ENCODE data around the gene PPP1R1C.
A peak's percentile ranks its signal among the peaks of the same experiment; 100 is the strongest.
"Not testable (repeated sequence)": the region's sequence is repeated elsewhere in the genome, so short reads cannot be mapped to it uniquely, and the experiment has no call there.

PPP1R1C gene, protein sequence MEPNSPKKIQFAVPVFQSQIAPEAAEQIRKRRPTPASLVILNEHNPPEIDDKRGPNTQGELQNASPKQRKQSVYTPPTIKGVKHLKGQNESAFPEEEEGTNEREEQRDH

GRCh38 chr2:181985632-181986205 lies at the start of gene PPP1R1C:
Gene PPP1R1C (plus strand): TSS chr2:181985853. CDS start chr2:181986111, 258 bp downstream.
- DNase-seq: no peak

GRCh38 chr2:181937473-181937872 lies 48.2 kb upstream of the PPP1R1C start:
- DNase-seq: no peak

DNA sequence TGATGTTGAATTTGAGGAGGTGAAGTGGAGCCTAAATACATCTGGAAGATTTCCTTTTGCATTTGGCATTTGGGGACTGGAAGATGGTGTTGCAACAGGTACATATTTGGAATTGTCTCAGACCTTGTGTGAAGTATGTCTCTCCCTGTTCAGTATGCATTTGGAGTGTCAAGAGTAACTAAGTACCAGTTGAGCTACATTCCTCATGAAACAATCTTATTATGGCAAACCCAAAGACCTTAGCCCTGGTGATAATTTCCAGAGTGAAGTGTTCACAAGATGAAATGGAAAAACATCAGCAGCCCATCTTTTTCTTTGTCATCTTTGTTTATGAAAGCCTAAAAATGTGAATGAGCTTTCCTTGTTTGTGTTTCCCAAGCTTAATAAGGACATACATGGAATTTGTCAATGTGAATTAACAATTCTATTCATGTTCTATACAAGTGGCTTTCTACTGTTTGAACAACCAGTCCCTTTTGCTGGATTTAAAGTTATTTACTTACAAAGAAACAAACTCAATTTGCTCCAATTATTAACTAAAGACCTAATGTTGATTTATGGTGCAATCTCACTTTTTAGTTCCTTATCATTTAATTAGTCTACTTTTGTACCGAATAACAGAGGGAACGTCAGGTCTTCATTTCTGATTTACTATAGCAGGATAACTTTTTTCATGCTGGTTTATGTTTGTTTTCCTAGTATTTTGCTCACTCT lies 42.1 kb upstream of the PPP1R1C start:
- DNase-seq: no peak

DNA sequence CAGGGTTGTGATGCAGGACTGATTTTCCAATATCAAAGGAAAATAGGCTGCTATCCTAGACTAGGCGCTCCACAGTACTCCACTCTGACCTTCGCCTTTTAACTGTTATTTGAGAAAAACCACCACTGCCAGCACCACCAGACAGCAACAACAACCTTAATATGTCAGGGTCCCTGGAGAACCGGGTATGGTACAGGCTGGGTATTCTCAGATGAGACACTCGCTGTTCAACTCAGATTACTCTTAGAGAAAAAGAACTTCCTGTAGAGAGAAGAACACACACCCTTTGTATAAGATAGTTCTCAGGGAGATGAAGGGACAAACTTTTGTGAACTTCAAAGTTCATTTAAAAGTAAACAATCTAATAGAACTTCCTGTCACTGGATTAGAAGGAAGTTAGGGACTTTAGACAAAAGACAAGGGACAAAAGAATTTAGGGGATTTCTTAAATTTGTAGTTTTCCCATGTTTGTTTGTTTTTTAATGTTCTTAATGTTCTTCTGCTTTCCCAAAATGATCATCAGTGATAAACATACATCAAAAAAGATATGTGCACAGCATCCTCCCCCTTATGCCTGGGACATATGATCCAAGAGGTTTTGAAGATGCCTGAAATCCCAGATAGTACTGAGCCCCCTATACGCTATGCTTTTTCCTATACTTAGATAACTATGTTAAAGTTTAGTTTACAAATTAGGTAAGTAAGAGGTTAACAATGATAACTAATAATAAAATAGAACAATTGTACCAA lies 41.3 kb upstream of the PPP1R1C start:
- DNase-seq: no peak

DNA sequence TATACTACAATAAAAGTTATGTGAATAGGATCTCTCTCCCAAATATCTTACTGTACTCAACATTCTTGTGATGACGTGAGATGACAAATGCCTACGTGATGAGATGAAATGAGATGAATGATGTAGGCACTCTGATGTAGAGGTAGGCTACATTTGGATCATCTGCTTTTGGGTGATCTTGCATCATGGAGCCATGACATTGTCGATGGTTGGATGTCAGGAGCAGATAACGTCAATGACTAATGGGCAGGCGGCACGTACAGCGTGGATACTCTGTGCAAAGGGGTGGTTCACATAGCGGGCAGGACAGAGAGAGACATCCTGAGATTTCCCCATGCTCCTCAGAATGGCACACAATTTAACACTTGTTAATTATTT lies 40.8 kb upstream of the PPP1R1C start:
- DNase-seq: no peak

DNA sequence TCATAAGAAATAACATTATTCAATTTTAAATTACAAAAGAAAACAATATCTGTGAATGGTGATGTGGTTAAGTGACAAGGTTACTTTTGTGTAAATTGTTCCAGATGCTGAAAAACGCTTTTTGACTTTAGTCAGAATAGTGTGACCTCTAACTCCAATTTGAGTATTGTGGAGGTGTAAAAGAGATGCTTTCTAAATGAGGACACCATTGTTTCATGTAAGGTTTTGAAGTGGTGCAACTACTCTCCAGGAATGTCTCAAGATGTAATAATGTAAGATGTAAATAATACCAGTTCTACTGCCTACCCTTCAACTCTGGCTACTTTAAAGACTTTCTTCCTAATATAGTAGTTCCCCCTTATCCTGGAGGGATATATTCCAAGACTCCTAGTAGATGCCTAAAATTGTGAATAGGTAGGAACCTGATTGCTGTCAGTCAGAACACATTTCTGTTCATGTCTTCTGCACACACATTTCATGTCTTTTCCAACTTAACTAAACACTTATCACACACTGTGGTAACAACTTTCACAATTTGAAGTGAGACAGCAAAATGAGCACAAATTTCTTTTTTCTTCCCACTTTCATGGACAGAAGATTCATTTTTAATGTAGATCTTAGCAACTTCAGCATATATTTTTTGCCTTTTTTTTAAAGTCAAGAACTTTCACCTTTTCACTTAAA lies 39.1 kb upstream of the PPP1R1C start:
- DNase-seq: no peak

- no peak for DNase-seq
Measured at GRCh38 chr2:181947273-181947672, 38.4 kb upstream of the PPP1R1C start.

- no peak for DNase-seq
Measured at GRCh38 chr2:181948227-181948626, 37.4 kb upstream of the PPP1R1C start.

DNA sequence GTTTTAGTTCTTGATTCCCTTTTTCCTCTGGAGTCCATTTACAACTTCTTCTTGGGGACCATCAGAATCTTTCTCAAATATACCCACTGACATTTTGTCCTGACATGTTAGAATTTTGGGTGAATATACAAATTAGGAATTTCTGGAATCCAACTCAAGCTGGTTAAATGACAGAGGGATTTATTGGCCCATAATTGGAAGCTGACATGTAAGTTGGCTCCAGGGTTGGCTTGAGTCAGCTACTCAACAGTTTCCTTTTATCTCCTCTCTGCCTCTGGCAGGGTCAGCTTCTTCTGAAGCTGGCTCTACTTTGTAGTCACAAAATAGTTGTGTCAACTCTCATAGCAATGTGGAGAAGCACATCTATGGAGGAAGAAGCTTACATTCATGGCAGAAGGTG lies 36.6 kb upstream of the PPP1R1C start:
- no peak for DNase-seq

DNA sequence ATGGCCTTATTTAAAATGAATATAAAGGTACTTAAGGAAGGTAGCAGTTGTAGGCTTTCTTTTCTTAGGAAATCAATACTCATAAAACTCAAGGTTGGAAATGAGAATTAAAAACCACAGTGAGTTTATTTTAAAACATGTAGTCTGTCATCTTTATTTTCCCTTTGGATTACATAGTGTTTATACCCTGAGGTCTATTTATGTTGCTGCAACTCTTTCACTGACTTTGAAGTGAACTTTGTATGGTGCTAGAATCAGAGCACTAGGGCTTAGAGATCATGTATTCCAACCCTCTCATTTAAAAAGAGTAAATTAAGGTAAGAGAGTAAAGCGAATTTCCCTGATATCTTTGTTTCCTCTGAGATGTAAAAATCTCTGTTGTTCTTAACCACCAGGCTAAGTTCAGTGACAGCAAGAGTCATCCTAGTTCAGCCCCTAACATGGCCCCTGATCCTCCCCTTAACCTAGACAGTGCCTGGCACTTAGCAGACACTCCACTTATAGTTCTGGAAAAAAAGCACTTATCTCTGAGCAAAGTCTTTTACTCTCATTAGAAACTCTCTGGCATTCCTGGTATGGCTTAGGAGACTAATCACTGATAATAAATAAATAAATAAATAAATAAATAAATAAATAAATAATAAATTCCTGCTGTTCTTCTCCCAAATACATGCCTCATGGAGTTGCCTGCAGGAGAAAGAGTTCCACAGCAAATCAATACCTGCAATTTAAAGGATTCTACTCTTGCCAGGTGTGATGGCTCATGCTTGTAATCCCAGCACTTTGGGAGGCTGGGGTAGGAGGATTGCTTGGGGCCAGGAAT lies 33.0 kb upstream of the PPP1R1C start:
- no peak for DNase-seq

GRCh38 chr2:181953881-181954537 lies 31.6 kb upstream of the PPP1R1C start:
- DNase-seq: peak; percentile 69

- no peak for DNase-seq
Measured at GRCh38 chr2:181954538-181954883, 31.1 kb upstream of the PPP1R1C start.

- no peak for DNase-seq
Measured at GRCh38 chr2:181955010-181955409, 30.6 kb upstream of the PPP1R1C start.

- DNase-seq: not testable (repeated sequence)
Measured at GRCh38 chr2:181955866-181956265, 29.8 kb upstream of the PPP1R1C start.

GRCh38 chr2:181957668-181958067 lies 28.0 kb upstream of the PPP1R1C start:
- no peak for DNase-seq

DNA sequence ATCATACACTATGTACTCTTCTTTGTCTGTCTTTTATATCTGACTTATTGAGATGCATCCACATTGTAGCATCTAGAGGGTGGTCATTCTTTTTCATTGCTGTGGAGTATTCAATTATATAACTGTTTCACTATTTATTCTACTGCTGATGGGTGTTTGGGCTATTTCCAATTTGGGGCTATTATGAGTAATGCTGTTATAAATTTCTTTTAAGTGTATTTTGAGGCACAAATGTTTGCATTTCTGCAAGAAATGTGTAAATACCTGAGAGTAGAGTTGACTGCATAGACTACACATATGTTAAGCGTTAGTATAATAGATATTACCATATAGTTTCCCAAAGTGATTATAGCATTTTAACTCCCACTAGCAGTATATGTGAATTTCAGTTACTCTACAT lies 26.9 kb upstream of the PPP1R1C start:
- DNase-seq: no peak

GRCh38 chr2:181959508-181959907 lies 26.1 kb upstream of the PPP1R1C start:
- no peak for DNase-seq

DNA sequence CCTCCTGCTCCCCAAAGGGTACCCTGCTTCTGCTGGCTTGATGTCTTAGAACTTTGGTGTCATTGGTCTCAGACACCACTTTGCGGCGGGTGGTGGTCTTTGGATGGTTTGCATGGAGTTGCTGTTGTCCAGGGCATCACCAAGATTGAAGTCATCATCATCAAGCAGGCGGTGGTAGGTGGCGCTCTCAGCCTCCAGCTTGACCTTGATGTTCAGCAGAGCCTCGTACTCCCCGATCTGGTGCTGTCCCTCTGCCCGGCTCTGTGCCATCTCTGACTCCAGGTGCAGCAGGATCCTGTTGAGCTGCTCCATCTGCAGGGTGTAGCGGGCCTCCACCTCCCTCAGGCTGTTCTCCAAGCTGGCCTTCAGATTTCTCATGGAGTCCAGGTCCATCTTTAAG lies 24.5 kb upstream of the PPP1R1C start:
- DNase-seq: not testable (repeated sequence)

- DNase-seq: no peak
Measured at GRCh38 chr2:181962142-181962541, 23.5 kb upstream of the PPP1R1C start.

DNA sequence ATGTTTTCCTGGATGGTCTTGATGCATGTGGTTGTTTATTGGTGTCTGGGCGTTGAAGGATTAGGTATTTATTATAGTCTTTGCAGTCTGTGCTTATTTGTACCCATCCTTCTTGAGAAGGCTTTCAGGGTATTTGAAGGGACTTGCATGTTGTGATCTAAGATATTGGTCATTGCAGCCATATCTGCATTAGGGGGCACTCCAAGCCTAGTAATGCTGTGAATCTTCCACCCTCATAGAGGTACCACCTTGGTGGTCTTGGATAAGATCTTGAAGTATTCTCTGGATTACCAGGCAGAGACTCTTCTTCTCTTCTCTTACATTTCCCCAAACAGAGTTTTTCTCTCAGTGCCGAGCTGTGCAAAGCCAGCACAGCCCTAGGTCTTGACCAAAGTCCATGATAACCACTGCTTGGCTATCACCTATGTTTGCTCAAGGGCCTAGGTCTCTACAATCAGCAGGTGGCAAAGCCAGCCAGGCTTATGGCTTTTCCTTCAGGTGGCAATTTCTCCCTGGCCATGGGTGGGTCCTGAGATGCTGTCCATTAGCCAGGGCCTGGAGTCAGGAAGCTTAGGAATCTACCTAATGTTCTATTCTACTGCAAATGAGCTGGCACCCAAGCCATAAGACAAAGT lies 15.4 kb upstream of the PPP1R1C start:
- no peak for DNase-seq

DNA sequence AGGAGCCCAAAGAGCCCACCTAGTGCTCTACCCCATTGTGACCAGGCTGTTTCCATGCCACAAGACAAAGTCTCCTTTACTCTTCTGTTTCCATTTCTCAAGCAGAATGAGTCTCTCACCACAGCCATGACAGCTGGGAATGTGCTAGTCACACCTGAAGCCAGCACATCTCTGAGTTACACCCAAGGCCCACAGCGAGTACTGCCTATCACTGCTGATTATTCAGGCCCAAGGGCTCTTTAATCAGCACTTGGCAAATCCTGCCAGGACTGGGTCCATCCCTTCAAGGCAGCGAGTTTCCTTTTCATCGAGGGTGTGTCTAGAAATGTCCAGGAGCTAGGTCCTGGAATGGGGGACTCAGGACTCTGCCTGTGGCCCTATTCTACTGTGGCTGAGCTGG lies 14.6 kb upstream of the PPP1R1C start:
- no peak for DNase-seq
